HEK293 (cell line): ENCODE measurements around the gene CRY1.

Experiments used
- CTCF ChIA-PET: fragments of 350-600 bp; formaldehyde crosslinking; extraction: SDS; loops from one replicate; lab custom pipeline; 2021; ENCODE audit warnings: antibody characterized with exemption; lab: Yijun Ruan, JAX
- POLR2A ChIA-PET: fragments of 300-600 bp; formaldehyde crosslinking; extraction: SDS; loops from one replicate; lab custom pipeline; 2020; ENCODE audit warnings: antibody characterized with exemption, inconsistent platforms; lab: Yijun Ruan, JAX
- H3K27ac ChIP-seq: fragments of 200-500 bp; sonication (Bioruptor generic); 2 replicates; pipeline ENCODE4 v1.5.1; 2014; ENCODE audit warnings: low read depth, low read length, control low read depth, inconsistent platforms; ENCODE audit errors: extremely low read depth
- H3K36me3 ChIP-seq, 2 experiments: fragments of 200-500 bp in 1 of 2; sonication (Bioruptor generic) in 1 of 2; 1 replicate in 1 of 2; 2 replicates in 1 of 2; pipeline ENCODE4 v1.5.1; 2014 to 2017; ENCODE audit warnings: inconsistent platforms in 2 of 2, low read length in 2 of 2; ENCODE audit not compliant: control insufficient read depth in 2 of 2, insufficient read depth in 1 of 2
- H3K4me1 ChIP-seq: fragments of 200-500 bp; sonication (Bioruptor generic); 2 replicates; pipeline ENCODE4 v1.5.1; 2014; ENCODE audit warnings: mild to moderate bottlenecking, low read length, inconsistent platforms; ENCODE audit not compliant: control insufficient read depth, insufficient read depth
- H3K4me3 ChIP-seq: 2 replicates; pipeline ENCODE4 v1.5.1; 2011; ENCODE audit warnings: low read depth, mild to moderate bottlenecking, control low read depth, low read length, moderate library complexity
- H3K9me3 ChIP-seq: fragments of 200-500 bp; sonication (Bioruptor generic); 2 replicates; pipeline ENCODE4 v1.5.1; 2014; ENCODE audit warnings: low read depth, low read length, inconsistent platforms; ENCODE audit not compliant: control insufficient read depth, insufficient read depth
- CTCF ChIP-seq: fragments of 450-650 bp; formaldehyde crosslinking; IDR thresholded peaks from 2 replicates; pipeline ENCODE4 v1.5.1; 2016; ENCODE audit warnings: missing biosample characterization, missing genetic modification characterization
- HOXA7 ChIP-seq: sonication (generic); formaldehyde crosslinking; IDR thresholded peaks from 2 replicates; pipeline ENCODE4 v1.8.1; 2022; ENCODE audit warnings: missing genetic modification reagents, borderline replicate concordance
- MEIS1 ChIP-seq: sonication (generic); formaldehyde crosslinking; IDR thresholded peaks from 2 replicates; pipeline ENCODE4 v1.8.1; 2022; ENCODE audit warnings: missing genetic modification reagents, mild to moderate bottlenecking, borderline replicate concordance
- MZF1 ChIP-seq: fragments of 450-650 bp; formaldehyde crosslinking; IDR thresholded peaks from 2 replicates; pipeline ENCODE4 v1.5.1; 2017; ENCODE audit warnings: missing biosample characterization, missing genetic modification characterization, borderline replicate concordance
- OVOL3 ChIP-seq: fragments of 450-650 bp; formaldehyde crosslinking; IDR thresholded peaks from 2 replicates; pipeline ENCODE4 v1.5.1; 2016; ENCODE audit warnings: missing biosample characterization, missing genetic modification characterization
- RBAK ChIP-seq: fragments of 450-650 bp; formaldehyde crosslinking; IDR thresholded peaks from 2 replicates; pipeline ENCODE4 v1.5.1; 2016; ENCODE audit warnings: missing biosample characterization, missing genetic modification characterization
- SALL2 ChIP-seq: fragments of 450-650 bp; formaldehyde crosslinking; IDR thresholded peaks from 2 replicates; pipeline ENCODE4 v1.5.0; 2017; ENCODE audit warnings: missing biosample characterization, mild to moderate bottlenecking, missing genetic modification characterization, borderline replicate concordance
- SETDB1 ChIP-seq: IDR thresholded peaks from one replicate; pipeline ENCODE4 v1.6.1; 2017; ENCODE audit warnings: mild to moderate bottlenecking, low read length, moderate library complexity, mixed read lengths; ENCODE audit not compliant: insufficient read length
- YY2 ChIP-seq: fragments of 450-650 bp; formaldehyde crosslinking; IDR thresholded peaks from 2 replicates; pipeline ENCODE4 v1.5.1; 2016; ENCODE audit warnings: missing biosample characterization, missing genetic modification characterization
- ZBTB1 ChIP-seq: fragments of 450-650 bp; formaldehyde crosslinking; IDR thresholded peaks from 2 replicates; pipeline ENCODE4 v1.5.1; 2016; ENCODE audit warnings: missing biosample characterization, missing genetic modification characterization
- ZBTB17 ChIP-seq: fragments of 450-650 bp; formaldehyde crosslinking; IDR thresholded peaks from 2 replicates; pipeline ENCODE4 v1.5.1; 2016; ENCODE audit warnings: missing biosample characterization, missing genetic modification characterization
- ZNF132 ChIP-seq: fragments of 450-650 bp; formaldehyde crosslinking; IDR thresholded peaks from 2 replicates; pipeline ENCODE4 v1.5.1; 2017; ENCODE audit warnings: missing biosample characterization, missing genetic modification characterization, borderline replicate concordance
- ZNF155 ChIP-seq: fragments of 450-650 bp; formaldehyde crosslinking; IDR thresholded peaks from 2 replicates; pipeline ENCODE4 v1.5.1; 2016; ENCODE audit warnings: missing biosample characterization, missing genetic modification characterization
- ZNF169 ChIP-seq: fragments of 450-650 bp; formaldehyde crosslinking; IDR thresholded peaks from 2 replicates; pipeline ENCODE4 v1.5.1; 2016; ENCODE audit warnings: missing biosample characterization, missing genetic modification characterization
- ZNF202 ChIP-seq: fragments of 450-650 bp; formaldehyde crosslinking; IDR thresholded peaks from 2 replicates; pipeline ENCODE4 v1.5.1; 2016; ENCODE audit warnings: missing biosample characterization, missing genetic modification characterization, borderline replicate concordance
- ZNF26 ChIP-seq: fragments of 450-650 bp; formaldehyde crosslinking; IDR thresholded peaks from 2 replicates; pipeline ENCODE4 v1.5.1; 2016; ENCODE audit warnings: missing biosample characterization, missing genetic modification characterization
- ZNF350 ChIP-seq: fragments of 450-650 bp; formaldehyde crosslinking; IDR thresholded peaks from 2 replicates; pipeline ENCODE4 v1.5.0; 2017; ENCODE audit warnings: missing biosample characterization, mild to moderate bottlenecking, missing genetic modification characterization
- ZNF354C ChIP-seq: fragments of 450-650 bp; formaldehyde crosslinking; IDR thresholded peaks from 2 replicates; pipeline ENCODE4 v1.5.1; 2016; ENCODE audit warnings: missing biosample characterization, missing genetic modification characterization, low read depth, borderline replicate concordance
- ZNF423 ChIP-seq: fragments of 450-650 bp; formaldehyde crosslinking; IDR thresholded peaks from 2 replicates; pipeline ENCODE4 v1.5.1; 2016; ENCODE audit warnings: missing biosample characterization, missing genetic modification characterization
- ZNF48 ChIP-seq: fragments of 450-650 bp; formaldehyde crosslinking; IDR thresholded peaks from 2 replicates; pipeline ENCODE4 v1.5.1; 2016; ENCODE audit warnings: missing biosample characterization, missing genetic modification characterization
- ZNF488 ChIP-seq: fragments of 450-650 bp; formaldehyde crosslinking; IDR thresholded peaks from 2 replicates; pipeline ENCODE4 v1.5.1; 2016; ENCODE audit warnings: missing biosample characterization, missing genetic modification characterization
- ZNF549 ChIP-seq: fragments of 450-650 bp; IDR thresholded peaks from 2 replicates; pipeline ENCODE4 v1.5.1; 2018; ENCODE audit warnings: missing biosample characterization, missing genetic modification characterization, mild to moderate bottlenecking, inconsistent platforms, moderate library complexity
- ZNF776 ChIP-seq: fragments of 450-650 bp; formaldehyde crosslinking; IDR thresholded peaks from 2 replicates; pipeline ENCODE4 v1.5.0; 2017; ENCODE audit warnings: missing biosample characterization, missing genetic modification characterization, borderline replicate concordance
- TF ChIP-seq, protein P1 (sequence below): fragments of 450-650 bp; formaldehyde crosslinking; IDR thresholded peaks from 2 replicates; pipeline ENCODE4 v1.5.1; 2016; ENCODE audit warnings: missing biosample characterization, missing genetic modification characterization
- TF ChIP-seq, protein P2 (sequence below): sonication (generic); formaldehyde crosslinking; IDR thresholded peaks from 2 replicates; pipeline ENCODE4 v1.8.1; 2022; ENCODE audit warnings: mild to moderate bottlenecking, moderate library complexity, missing genetic modification reagents

The CRY1 gene

GRCh38 chr12:107122452-107122958 lies 29.2 kb upstream of the CRY1 start:
- no peaks in the 10 kb centered on the region for H3K9me3 ChIP-seq
- TF ChIP-seq ZNF132 (no peak), ZNF48 (tag by site-specific recombination) (no peak), ZNF423 (tag by site-specific recombination) (no peak), ZNF202 (tag by site-specific recombination) (no peak), SETDB1 (no peak), MEIS1 (CRISPR knock-in tag) (no peak)
- TF ChIP-seq, protein P1, sequence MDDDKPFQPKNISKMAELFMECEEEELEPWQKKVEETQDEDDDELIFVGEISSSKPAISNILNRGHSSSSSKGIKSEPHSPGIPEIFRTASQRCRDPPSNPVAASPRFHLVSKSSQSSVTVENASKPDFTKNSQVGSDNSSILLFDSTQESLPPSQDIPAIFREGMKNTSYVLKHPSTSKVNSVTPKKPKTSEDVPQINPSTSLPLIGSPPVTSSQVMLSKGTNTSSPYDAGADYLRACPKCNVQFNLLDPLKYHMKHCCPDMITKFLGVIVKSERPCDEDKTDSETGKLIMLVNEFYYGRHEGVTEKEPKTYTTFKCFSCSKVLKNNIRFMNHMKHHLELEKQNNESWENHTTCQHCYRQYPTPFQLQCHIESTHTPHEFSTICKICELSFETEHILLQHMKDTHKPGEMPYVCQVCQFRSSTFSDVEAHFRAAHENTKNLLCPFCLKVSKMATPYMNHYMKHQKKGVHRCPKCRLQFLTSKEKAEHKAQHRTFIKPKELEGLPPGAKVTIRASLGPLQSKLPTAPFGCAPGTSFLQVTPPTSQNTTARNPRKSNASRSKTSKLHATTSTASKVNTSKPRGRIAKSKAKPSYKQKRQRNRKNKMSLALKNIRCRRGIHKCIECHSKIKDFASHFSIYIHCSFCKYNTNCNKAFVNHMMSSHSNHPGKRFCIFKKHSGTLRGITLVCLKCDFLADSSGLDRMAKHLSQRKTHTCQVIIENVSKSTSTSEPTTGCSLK (tag by site-specific recombination) = no peak
- no peak overlapping the region for H3K4me3 ChIP-seq
- H3K4me1 ChIP-seq = peaks cover 2% of the 10 kb centered on the region; the same call in 1 of the 2 replicates
- POLR2A ChIA-PET = no interaction called here
- no peak overlapping the region for H3K27ac ChIP-seq
- no peaks in the 10 kb centered on the region for H3K36me3 ChIP-seq
- CTCF ChIA-PET = interaction anchor here (1.5 to 14.3 kb wide), 4 partner anchors 9 to 487 kb away, joined by 5 to 290 read pairs (median 12); no protein-coding TSS in a partner anchor

GRCh38 chr12:107119091-107119490 lies 25.7 kb upstream of the CRY1 start:
- H3K4me1 ChIP-seq = no peaks in the 10 kb centered on the region
- ChIA-PET CTCF (interaction anchor here (1.2 kb wide), 1 partner anchor 13 kb away, joined by 4 read pairs; no protein-coding TSS in a partner anchor), POLR2A (no interaction called here)
- no peaks in the 10 kb centered on the region for H3K36me3 ChIP-seq
- TF ChIP-seq YY2 (tag by site-specific recombination) (no peak), ZNF488 (tag by site-specific recombination) (no peak), MZF1 (tag by site-specific recombination) (no peak), HOXA7 (CRISPR knock-in tag) (no peak), ZBTB1 (tag by site-specific recombination) (no peak)
- no peaks in the 10 kb centered on the region for H3K9me3 ChIP-seq
- H3K27ac ChIP-seq = no peak overlapping the region
- no peak overlapping the region for H3K4me3 ChIP-seq

- CTCF ChIA-PET = interaction anchor here (1.2 kb wide), 1 partner anchor 13 kb away, joined by 4 read pairs; no protein-coding TSS in a partner anchor
- Histone ChIP-seq H3K9me3 (no peaks in the 10 kb centered on the region), H3K27ac (no peak overlapping the region), H3K4me1 (no peaks in the 10 kb centered on the region), H3K36me3 (no peaks in the 10 kb centered on the region), H3K4me3 (no peak overlapping the region)
- POLR2A ChIA-PET = no interaction called here
- TF ChIP-seq ZNF155 (tag by site-specific recombination) = no peak
- no peak for TF ChIP-seq ZNF776 (tag by site-specific recombination)
- TF ChIP-seq SALL2 (tag by site-specific recombination) = no peak
- no peak for TF ChIP-seq RBAK (tag by site-specific recombination)
- TF ChIP-seq ZNF169 (tag by site-specific recombination) = no peak
- TF ChIP-seq ZNF354C (tag by site-specific recombination) = no peak
- TF ChIP-seq, protein P2, sequence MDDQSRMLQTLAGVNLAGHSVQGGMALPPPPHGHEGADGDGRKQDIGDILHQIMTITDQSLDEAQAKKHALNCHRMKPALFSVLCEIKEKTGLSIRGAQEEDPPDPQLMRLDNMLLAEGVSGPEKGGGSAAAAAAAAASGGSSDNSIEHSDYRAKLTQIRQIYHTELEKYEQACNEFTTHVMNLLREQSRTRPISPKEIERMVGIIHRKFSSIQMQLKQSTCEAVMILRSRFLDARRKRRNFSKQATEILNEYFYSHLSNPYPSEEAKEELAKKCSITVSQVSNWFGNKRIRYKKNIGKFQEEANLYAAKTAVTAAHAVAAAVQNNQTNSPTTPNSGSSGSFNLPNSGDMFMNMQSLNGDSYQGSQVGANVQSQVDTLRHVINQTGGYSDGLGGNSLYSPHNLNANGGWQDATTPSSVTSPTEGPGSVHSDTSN (CRISPR knock-in tag) = no peak
- TF ChIP-seq ZNF549 (tag by site-specific recombination) = no peak
- no peak for TF ChIP-seq ZNF350
- no peak for TF ChIP-seq ZBTB17
- no peak for TF ChIP-seq CTCF (tag by site-specific recombination)
- TF ChIP-seq OVOL3 = no peak
- TF ChIP-seq ZNF26 (tag by site-specific recombination) = no peak
Observed at GRCh38 chr12:107118624-107119023, 25.3 kb upstream of the CRY1 start.
